ENCODE data around the gene ATP6V1D. TPM values are rescaled to one million over a fixed set of nuclear protein-coding genes. Genes with fewer than 3 reads are reported as not detected.

The ATP6V1D gene
- total and polyA plus RNA-seq, 2 donors (not counting 1 experiment from before 2014, with no cell fraction given), result 91.5 to 120 TPM

- DNase-seq (ENCODE audit: low read depth in 2 of 2), result no peak
- H3K9me3 ChIP-seq (ENCODE audit: control insufficient read depth, insufficient read depth, low read depth, low read length), result no peaks in the 10 kb centered on the region
- H4K20me1 ChIP-seq (ENCODE audit: control insufficient read depth, extremely low read depth, insufficient read depth, low read length), result no peaks in the 10 kb centered on the region
- H3K27me3 ChIP-seq (ENCODE audit: control insufficient read depth, insufficient read depth, low read length), result no peaks in the 10 kb centered on the region
- H3K4me3 ChIP-seq (replicated peaks in 1 of 4; ENCODE audit: control extremely low read depth in 1 of 4, insufficient read depth in 1 of 4, low read depth in 3 of 4, low read length in 4 of 4), result no peak overlapping the region
- no peak overlapping the region for H3K4me2 ChIP-seq (ENCODE audit: extremely low read depth, insufficient read depth, low read length)
- no peaks in the 10 kb centered on the region for H3K4me1 ChIP-seq (ENCODE audit: control insufficient read depth, extremely low read depth, insufficient read depth, low read length)
- no peak overlapping the region for H3K9ac ChIP-seq (ENCODE audit: insufficient read depth, low read length)
- H3K27ac ChIP-seq (ENCODE audit: insufficient read depth, low read length), result no peak overlapping the region
- no peaks in the 10 kb centered on the region for H3K79me2 ChIP-seq (ENCODE audit: control insufficient read depth, insufficient read depth, low read length)
- TF ChIP-seq, protein P1, sequence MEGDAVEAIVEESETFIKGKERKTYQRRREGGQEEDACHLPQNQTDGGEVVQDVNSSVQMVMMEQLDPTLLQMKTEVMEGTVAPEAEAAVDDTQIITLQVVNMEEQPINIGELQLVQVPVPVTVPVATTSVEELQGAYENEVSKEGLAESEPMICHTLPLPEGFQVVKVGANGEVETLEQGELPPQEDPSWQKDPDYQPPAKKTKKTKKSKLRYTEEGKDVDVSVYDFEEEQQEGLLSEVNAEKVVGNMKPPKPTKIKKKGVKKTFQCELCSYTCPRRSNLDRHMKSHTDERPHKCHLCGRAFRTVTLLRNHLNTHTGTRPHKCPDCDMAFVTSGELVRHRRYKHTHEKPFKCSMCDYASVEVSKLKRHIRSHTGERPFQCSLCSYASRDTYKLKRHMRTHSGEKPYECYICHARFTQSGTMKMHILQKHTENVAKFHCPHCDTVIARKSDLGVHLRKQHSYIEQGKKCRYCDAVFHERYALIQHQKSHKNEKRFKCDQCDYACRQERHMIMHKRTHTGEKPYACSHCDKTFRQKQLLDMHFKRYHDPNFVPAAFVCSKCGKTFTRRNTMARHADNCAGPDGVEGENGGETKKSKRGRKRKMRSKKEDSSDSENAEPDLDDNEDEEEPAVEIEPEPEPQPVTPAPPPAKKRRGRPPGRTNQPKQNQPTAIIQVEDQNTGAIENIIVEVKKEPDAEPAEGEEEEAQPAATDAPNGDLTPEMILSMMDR (conservative IDR thresholded peaks at IDR 0.05 in 1 of 2, IDR thresholded peaks at IDR 0.05 in 1 of 2; ENCODE audit: low read depth in 1 of 2, low read length in 2 of 2), result no peak
- TF ChIP-seq EZH2 (IDR thresholded peaks at IDR 0.05; ENCODE audit: low read length, missing control alignments), result no peak
- H2AFZ ChIP-seq (ENCODE audit: low read length), result no peak overlapping the region
- no peaks in the 10 kb centered on the region for H3K36me3 ChIP-seq (ENCODE audit: control insufficient read depth, insufficient read depth, low read length)
These were observed 40.8 kb upstream of the ATP6V1D start for GRCh38 chr14:67400434-67400833.

DNA sequence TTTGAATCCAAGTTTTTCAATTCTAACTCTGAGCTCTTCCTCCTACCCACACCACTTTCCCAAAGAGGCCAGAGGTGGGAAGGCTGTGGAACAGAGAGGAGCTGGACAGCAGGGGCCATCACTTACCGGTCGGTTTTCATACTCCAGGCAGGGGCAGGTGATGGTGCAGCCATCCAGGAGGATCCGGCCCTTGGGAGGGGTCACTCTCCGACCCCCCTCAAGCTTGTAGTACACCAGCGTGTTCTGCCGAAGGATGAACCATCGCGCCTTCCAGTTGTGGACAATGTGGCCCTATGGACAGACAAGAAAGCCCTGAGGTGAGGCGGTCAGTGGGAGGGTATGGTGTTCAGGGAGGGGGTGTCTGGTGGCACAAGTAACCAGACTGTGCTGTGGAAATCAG is 37.9 kb upstream of the ATP6V1D start:
- Histone ChIP-seq H3K36me3 (ENCODE audit: control insufficient read depth, insufficient read depth, low read length) (no peaks in the 10 kb centered on the region), H3K9ac (ENCODE audit: insufficient read depth, low read length) (no peak overlapping the region), H3K27ac (ENCODE audit: insufficient read depth, low read length) (no peak overlapping the region), H3K4me1 (ENCODE audit: control insufficient read depth, extremely low read depth, insufficient read depth, low read length) (no peaks in the 10 kb centered on the region), H3K4me3 (replicated peaks in 1 of 4; ENCODE audit: control extremely low read depth in 1 of 4, insufficient read depth in 1 of 4, low read depth in 3 of 4, low read length in 4 of 4) (no peak overlapping the region), H3K79me2 (ENCODE audit: control insufficient read depth, insufficient read depth, low read length) (no peaks in the 10 kb centered on the region), H3K9me3 (ENCODE audit: control insufficient read depth, insufficient read depth, low read depth, low read length) (no peaks in the 10 kb centered on the region), H2AFZ (ENCODE audit: low read length) (no peak overlapping the region), H4K20me1 (ENCODE audit: control insufficient read depth, extremely low read depth, insufficient read depth, low read length) (no peaks in the 10 kb centered on the region), H3K4me2 (ENCODE audit: extremely low read depth, insufficient read depth, low read length) (no peak overlapping the region), H3K27me3 (ENCODE audit: control insufficient read depth, insufficient read depth, low read length) (no peaks in the 10 kb centered on the region)
- DNase-seq (ENCODE audit: low read depth in 2 of 2), result no peak
- TF ChIP-seq EZH2 (IDR thresholded peaks at IDR 0.05; ENCODE audit: low read length, missing control alignments), result no peak
- TF ChIP-seq, protein P1 (conservative IDR thresholded peaks at IDR 0.05 in 1 of 2, IDR thresholded peaks at IDR 0.05 in 1 of 2; ENCODE audit: low read depth in 1 of 2, low read length in 2 of 2), result no peak

DNA sequence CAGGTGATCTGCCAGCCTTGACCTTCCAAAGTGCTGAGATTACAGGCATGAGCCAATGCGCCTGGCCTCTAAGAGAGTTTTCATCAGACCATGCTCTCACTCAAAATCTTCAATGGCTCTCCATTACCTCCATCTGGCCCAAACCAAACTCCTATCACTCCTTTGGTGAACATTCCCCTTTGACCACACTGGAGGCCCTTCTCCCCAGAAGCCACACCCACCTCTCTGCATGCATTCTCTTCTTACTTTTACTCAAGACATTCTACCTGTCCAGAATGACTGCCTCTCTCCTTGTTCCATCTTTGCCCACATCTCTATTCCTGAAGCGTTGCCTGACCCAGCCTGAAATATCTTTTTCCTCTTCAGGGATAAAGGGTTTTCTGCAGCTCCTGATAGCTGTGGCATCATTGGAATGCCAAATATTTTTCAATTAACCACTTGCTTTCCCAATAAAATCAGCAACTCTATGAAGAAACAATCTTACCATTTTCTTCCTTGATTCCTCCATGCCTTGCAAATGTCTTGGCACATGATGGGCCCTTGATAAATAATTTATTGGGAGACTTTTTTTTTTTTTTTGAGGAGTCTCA is 36.9 kb upstream of the ATP6V1D start:
- no peak overlapping the region for H3K9ac ChIP-seq (ENCODE audit: insufficient read depth, low read length)
- no peaks in the 10 kb centered on the region for H3K79me2 ChIP-seq (ENCODE audit: control insufficient read depth, insufficient read depth, low read length)
- H3K4me2 ChIP-seq (ENCODE audit: extremely low read depth, insufficient read depth, low read length), result no peak overlapping the region
- H3K27ac ChIP-seq (ENCODE audit: insufficient read depth, low read length), result no peak overlapping the region
- no peak overlapping the region for H3K4me3 ChIP-seq (replicated peaks in 1 of 4; ENCODE audit: control extremely low read depth in 1 of 4, insufficient read depth in 1 of 4, low read depth in 3 of 4, low read length in 4 of 4)
- H3K36me3 ChIP-seq (ENCODE audit: control insufficient read depth, insufficient read depth, low read length), result no peaks in the 10 kb centered on the region
- no peaks in the 10 kb centered on the region for H3K4me1 ChIP-seq (ENCODE audit: control insufficient read depth, extremely low read depth, insufficient read depth, low read length)
- TF ChIP-seq, protein P1 (conservative IDR thresholded peaks at IDR 0.05 in 1 of 2, IDR thresholded peaks at IDR 0.05 in 1 of 2; ENCODE audit: low read depth in 1 of 2, low read length in 2 of 2), result no peak
- TF ChIP-seq EZH2 (IDR thresholded peaks at IDR 0.05; ENCODE audit: low read length, missing control alignments), result no peak
- H4K20me1 ChIP-seq (ENCODE audit: control insufficient read depth, extremely low read depth, insufficient read depth, low read length), result no peaks in the 10 kb centered on the region
- no peaks in the 10 kb centered on the region for H3K27me3 ChIP-seq (ENCODE audit: control insufficient read depth, insufficient read depth, low read length)
- no peaks in the 10 kb centered on the region for H3K9me3 ChIP-seq (ENCODE audit: control insufficient read depth, insufficient read depth, low read depth, low read length)
- H2AFZ ChIP-seq (ENCODE audit: low read length), result no peak overlapping the region
- DNase-seq (ENCODE audit: low read depth in 2 of 2), result peak in 1 of 2 donors; percentile 55
